ENCODE measurements around the gene VARS1.
A peak's percentile ranks its signal among the peaks of the same experiment; 100 is the strongest.

VARS1 gene

DNA sequence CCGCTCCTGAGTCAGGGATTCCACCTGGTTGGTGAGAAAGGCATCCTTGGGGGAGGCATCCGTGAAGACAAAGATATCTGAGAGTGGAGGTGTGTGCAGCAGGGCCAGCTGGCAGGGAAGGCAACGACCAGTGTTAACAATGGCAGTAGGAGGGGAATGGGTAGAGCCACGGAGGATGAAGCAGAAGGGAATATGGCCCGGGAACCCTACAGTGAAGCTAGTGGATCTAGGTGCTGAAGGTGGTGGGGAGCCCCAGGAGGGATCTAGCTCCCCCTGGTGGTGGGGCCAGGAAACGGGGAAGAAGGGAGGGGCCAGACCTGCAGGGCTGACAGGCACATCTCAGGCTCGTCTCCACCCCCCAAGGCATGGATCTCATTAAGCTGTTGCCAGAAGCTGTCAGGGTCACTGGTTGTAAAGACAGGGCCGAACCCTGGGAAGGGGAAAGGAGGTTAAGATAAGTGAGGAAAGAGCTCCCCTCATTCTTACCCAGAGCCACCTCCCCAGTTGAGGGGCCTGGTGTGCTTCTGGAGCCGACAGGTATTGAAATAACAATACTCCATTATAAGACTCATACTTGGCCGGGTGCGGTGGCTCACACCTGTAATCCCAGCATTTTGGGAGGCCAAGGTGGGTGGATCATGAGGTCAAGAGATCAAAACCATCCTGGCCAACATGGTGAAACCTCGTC lies 25.7 kb downstream of the VARS1 start:
- peak; percentile 33 to 56 (median 46) for DNase-seq

DNA sequence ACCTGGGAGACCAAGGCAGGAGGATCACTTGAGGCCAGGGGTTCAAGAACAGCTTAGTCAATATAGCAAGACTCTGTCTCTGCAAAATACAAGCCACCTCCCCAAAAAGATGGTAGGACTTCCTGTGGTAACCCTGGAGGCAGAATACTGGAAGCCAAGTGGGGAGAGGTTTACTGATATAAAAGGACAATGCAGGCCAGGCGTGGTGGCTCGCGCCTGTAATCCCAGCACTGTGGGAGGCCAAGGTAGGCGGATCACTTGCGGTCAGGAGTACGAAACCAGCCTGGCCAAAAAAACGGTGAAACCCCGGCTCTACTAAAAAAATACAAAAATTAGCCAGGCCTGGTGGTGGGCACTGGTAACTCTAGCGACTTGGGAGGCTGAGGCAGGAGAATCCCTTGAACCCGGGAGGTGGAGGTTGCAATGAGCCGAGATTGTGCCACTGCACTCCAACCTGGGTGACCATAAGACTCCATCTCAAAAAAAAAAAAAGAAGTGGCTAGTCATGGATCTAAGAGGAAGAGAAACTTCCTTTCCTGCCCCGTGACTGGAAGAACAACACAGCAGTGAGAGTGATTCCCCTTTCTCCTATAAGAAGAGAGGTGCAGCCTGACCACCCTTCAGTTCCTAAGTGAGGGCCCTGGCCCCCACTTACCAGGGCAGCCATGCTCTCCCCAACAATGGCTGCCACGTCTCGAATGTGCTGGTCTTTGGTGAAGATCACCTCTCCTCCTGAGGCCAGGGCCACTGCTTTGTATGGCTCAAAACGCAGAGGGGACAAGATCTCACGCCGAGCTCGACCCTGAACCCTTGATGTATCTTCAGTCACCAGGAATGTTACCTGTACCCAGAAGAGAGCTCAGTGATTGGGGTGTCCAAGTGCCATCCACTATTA lies 26.9 kb downstream of the VARS1 start:
- DNase-seq = no peak

DNA sequence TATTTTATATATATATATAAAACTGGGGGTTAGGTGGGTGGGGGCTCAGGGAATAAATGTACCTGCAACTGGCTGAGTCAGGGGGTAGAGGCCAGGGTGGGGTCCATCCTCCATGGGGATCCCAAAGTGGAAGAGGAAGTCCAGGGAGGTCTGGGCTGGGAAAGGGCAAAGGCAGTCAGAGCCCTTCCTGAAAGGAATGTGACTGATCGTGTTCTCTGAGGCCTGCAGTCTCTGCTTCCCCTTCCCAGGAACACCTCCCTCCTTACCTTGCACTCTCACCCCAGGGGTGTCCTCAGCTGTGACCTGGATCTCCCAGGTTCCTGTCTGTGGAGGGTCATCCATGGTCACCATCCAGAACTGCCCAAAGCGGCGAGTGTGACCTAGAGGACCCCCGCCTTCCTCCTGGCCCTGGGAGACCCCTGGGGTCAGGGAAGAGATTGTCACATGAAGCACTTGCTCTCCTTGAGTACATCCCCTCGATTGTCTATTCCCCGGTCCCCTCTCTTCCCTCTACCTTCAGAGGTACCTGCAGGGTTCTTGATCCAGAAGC lies 28.4 kb downstream of the VARS1 start:
- no peak for DNase-seq

DNA sequence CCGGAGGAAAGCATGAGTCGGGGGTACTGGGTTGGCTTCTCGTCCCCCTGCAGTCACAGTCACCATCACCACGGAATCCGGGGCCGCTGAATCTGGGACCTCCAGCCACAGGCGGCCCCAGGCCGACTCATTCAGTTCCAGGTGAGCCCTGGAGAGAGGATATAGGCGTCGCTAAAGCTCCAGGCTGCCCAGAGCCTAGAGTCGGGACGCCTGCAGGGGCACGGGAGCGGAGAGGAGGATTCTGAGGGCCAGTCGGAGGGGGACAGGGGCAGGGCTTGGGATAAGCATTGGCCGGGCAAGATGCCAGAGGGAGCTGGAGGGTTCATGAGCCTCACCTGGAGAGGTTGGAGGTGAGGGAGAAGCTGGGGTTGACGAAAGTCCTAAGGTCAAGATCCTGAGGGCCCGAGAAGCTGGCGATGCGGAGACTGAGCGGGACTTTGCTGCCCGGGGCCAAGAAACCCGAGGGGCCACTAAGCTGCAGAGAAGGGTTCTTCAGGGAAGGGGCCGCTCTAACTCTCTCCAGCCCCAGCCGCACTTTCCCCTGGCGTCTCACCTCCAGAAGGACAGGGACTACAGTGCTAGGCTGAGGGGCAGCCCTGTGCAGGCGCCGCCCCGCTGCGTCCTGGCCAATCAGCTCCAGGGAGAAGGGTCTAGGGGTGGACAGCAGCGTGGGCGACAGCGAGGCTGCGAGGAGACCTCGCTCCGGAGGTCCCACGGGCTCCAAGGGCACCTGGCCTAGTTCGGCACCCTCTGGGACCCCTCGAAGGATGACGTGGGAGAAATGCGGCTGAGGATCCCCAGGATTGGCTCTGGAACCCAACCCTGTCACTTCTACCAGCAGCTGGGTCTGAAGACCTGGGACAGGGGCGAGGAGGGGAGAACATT lies 29.4 kb downstream of the VARS1 start:
- no peak for DNase-seq

DNA sequence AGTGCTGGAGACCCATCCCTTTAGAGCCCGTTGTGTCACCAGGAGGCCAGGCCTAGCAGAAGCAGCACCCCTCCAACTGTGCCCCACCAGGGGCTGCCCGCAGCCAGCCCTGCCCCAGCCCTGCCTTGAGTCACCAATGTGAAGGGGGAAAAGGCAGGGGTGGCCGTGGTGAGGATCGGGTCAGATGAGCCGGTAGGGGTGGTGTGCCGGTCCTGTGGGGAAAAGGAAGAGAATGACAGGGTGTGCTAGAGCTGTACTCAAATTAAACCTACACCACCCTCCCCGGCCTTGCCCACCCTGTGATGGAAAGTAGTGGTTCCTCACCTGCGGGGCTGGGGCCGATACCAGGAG lies 30.0 kb downstream of the VARS1 start:
- DNase-seq = no peak

DNA sequence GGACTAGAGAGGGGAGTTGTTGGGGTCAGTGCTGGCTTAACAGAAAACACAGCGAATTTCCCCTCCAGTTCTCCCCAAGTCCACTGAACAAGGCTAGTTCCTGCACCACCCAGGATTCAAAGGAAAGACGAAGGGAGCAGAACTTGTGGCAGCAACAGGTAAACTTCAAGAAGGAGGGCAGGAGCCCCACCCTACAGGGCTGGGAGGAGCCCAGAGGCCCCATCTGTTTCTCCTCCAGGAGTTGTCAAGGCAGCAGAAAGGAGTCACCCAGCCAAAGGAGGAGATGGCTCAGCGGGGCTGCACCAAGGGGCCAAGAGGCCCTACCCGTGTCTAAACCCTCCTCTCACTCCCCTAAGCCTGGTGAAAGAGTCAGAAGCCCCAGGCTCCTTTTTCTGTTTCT lies 31.4 kb downstream of the VARS1 start:
- DNase-seq = no peak

DNA sequence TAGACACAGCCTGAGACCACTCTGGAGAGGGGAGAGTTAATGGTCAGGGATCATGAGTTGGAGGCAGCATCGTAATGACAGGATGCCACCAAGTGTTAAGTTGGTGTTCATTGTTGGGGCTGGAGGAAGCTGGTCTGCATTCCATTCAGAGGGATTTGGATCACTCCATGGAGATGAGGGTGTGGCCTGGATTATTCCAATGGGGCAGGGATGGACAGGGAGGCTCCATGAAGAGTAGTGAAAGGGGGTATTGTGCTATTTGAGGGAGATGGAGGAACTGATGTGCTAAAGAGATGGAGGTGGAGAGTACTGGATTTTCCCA lies 32.0 kb downstream of the VARS1 start:
- DNase-seq = no peak

DNA sequence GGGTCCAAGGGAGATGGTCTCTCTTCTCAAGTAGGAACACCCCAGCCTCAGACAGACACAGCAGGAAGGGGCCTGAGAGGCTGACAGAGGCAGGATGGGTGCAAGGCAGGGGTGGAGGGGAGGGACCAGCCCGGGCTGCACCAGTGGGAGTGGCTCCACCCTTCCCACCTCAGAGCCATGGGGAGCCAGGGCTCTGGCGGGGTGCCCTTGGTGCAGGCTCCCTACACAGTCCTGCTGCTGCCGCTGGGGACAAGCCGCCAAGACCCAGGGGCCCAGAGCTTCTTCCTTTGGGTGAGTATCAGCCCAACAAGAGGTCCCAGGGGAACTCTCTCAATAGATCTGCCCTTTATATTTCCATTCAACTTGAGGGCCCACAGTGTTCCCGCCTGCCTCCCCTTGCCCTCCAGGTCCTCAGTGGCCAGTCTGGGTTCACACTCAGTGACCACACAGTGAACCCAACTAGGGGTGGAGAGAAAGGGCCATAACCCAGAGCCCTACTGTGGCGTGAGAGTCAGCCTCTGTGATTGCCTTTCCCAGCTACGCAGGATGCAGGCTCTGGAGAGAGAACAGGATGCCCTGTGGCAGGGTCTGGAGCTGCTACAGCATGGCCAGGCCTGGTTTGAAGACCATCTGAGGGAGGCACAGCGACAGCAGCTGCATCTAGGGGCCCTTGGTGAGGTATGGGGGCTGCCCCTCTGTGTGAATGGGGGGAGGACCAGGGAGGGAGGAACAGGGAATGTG lies 32.5 kb downstream of the VARS1 start:
- no peak for DNase-seq

DNA sequence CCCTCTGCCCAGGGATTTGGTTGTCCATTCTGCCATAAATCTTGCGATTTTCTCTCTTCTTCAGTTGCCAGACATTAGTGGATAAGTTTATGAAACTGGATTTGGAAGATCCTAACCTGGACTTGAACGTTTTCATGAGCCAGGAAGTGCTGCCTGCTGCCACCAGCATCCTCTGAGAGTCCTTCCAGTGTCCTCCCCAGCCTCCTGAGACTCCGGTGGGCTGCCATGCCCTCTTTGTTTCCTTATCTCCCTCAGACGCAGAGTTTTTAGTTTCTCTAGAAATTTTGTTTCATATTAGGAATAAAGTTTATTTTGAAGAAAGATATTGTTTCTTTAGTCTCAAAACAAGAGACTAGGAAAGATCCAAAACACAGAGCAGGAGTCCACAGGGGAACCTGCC lies 33.2 kb downstream of the VARS1 start, which contains the start of gene SAPCD1:
Gene SAPCD1, plus strand, starts transcription at position 301 of the 400 bp plus-strand sequence. CDS start 399 bp downstream, outside the sequence.
- DNase-seq = no peak

DNA sequence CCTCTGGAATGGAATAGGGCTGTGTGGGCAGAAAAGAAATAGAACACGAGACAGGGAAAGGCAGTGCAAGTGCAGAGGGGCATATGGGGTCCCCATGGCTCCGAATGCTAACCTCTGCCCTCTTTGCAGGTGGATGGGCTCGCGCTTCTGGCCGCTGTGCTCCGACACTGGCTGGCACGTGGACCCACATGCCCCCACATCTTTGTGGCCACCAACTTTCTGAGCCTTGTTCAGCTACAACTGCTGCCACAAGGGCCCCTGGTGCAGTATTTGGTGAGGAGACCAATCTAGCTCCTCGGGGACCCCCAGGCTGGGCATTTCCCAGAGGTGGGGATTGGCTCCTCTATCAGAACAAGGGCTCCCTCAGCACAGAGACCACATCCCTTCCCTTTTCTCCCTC lies 34.2 kb downstream of the VARS1 start:
- no peak for DNase-seq

DNA sequence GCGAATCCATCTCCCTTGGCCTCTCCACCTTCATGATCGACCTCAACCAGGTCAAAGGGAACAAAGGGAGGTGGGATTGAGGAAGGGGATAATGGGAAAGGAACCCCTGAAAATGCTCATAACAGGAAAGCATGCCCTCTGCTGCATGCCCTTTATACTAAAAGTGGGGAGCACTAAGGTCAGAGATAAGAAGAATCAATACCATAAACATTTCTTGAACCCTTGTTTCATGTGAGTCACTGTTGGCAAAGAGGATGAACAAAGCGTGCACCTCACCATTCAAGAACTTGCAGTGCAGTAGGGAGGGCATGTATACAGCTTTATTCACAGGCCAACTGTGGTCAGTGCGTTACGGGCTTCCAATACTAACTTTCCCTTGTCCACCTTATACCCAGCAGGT lies 34.8 kb downstream of the VARS1 start:
- DNase-seq = no peak

DNA sequence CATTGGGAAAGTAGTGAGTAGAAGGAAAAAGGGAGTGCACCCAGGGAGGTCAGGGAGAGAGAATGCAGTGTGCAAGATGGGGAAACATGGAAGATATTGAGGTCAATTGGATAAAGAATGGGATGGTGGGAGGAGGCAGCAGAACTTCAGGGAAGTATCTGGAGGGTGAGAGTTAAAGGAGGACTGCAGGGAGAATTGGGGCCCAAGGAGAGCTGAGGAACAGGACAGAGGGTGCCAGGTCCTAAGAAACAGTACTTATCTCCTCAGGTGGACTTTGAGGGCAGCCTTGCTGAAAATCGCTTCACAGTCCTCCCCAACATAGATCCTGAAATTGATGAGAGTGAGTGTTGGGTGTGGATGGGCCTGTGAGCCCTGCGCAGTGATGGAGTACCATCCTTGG lies 37.3 kb downstream of the VARS1 start:
- DNase-seq = no peak

DNA sequence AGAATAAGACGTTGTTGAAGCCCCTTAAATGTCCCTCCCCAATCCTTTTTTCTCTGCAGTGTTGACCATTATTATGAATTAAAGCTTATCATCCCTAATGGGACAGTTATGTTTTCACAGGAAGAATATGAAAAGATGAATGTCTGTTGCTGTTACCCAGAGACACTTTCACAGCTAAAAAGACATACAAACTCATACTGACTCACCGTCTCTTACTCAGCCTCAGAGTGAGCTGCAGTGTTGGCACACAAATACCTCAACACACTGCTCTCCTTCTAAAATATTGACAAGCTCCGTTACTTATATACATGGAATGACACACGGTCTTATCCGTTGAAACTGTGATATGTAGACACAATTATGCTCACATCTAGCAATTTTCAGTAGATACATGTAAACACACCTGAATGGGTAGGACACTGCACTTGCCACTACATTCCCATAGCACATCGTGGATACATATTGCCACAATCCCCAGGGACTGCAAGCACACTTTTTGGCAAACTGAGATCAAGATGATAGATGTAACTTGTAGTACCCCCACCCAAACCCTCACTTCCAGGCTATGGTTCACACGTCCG lies 42.7 kb downstream of the VARS1 start:
- DNase-seq = no peak

DNA sequence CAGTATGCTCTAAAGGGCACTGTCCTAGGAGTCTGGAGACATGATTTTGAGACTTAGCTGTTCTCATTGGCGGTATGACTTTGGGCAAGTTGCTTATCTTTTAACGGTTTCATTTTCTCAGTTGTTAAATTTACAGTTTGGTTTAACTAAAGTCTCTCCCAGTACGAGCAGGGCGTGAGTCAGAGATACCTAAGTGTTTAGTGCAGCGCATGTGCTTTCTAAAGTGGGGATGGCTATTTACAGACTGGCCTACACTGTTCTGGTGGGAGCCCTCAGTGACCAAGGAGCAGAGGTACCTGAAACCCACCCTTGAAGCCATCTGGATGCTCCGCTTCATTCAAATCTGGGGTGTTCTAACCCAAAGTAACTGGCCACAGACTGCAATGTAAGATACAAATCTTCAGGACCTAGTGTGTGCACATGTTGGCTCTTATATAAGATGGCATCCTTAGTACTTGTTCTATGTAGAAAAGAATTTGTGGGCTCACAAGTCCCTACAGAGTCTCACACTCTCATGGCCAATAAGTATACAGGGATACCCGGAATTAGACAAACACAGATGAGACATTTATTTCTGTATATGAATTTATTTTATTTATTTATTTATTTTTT lies 45.0 kb downstream of the VARS1 start:
- no peak for DNase-seq

DNA sequence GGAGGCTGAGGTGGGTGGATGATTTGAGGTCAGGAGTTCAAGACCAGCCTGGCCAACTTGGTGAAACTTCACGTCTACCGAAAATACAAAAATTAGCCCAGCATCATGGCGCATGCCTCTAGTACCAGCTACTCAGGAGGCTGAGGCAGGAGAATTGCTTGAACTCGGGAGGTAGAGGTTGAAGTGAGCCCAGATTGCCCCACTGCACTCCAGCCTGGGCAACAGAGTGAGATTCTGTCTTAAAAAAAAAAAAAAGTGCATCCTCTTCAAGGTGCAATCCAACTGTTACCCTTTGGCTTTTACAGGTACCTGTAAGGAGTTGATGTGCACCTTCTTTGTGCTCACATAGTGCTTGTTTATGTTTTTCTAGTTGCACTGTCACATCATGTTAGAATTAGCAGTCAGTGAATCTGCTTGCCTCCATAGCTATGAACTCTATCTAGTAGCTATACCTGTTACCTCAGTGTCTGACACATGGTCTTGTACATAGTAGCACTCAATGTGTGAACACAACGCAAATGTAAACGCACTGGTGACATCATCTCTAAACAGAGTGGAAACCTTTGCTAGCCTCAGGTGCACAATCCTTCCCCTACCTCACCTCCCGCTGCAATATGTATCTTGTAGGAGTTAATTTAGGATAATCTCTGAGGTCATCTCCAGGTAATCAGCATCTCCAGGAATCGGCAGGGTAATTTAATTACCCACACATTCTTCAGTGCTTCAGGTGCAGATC lies 46.1 kb downstream of the VARS1 start:
- DNase-seq = no peak

Measured in NCI-H1417 (cell line).